ENCODE data around the gene CNOT8. TPM values are rescaled to one million over a fixed set of nuclear protein-coding genes. Genes with fewer than 3 reads are reported as not detected.

The CNOT8 gene
- total and polyA plus RNA-seq, 2 of the 4 experiments (the other 2 are of a cell fraction) = 41.4 to 49.1 TPM

GRCh38 chr5:154820383-154820782 lies 38.0 kb upstream of the CNOT8 start:
- intact Hi-C loops (cut with micrococcal nuclease) = no loop called here
- Histone ChIP-seq H2AK5ac (ENCODE audit: low read depth, low read length) (no peak overlapping the region), H3K27ac (ENCODE audit: insufficient read depth, low read length) (no peak overlapping the region), H3K4ac (ENCODE audit: low read depth, low read length) (no peak overlapping the region), H2BK15ac (ENCODE audit: low read depth, low read length) (no peak overlapping the region), H3K4me1 (ENCODE audit: control insufficient read depth, insufficient read depth, low read length) (no peaks in the 10 kb centered on the region), H3K56ac (ENCODE audit: extremely low read depth, insufficient read depth, low read length) (no peak overlapping the region), H3K14ac (replicated peaks; ENCODE audit: low read depth, low read length) (no peak overlapping the region), H3K79me1 (ENCODE audit: low read depth in 1 of 2, low read length in 2 of 2) (peaks cover 10 to 38% of the 10 kb centered on the region in 2 experiments; a peak in 3 of 4 replicates), H2BK5ac (ENCODE audit: low read depth, low read length, poor library complexity, severe bottlenecking) (no peak overlapping the region), H2AFZ (replicated peaks; ENCODE audit: low read length, poor library complexity) (no peak overlapping the region), H3K27me3 (ENCODE audit: control insufficient read depth, insufficient read depth, low read length) (no peaks in the 10 kb centered on the region), H4K20me1 (ENCODE audit: insufficient read depth, low read length) (no peaks in the 10 kb centered on the region), H3K9me1 (ENCODE audit: insufficient read depth, low read length) (peaks cover 15% of the 10 kb centered on the region; the same call in 1 of the 2 replicates), H3K18ac (ENCODE audit: low read depth, low read length) (no peak overlapping the region), H2AK9ac (replicated peaks; ENCODE audit: low read depth, low read length, poor library complexity) (no peak overlapping the region), H2BK20ac (ENCODE audit: low read depth, low read length) (no peak overlapping the region), H3K4me3 (ENCODE audit: insufficient read depth, low read depth, low read length) (no peak overlapping the region), H3K36me3 (ENCODE audit: control insufficient read depth, insufficient read depth, low read length) (peaks cover 63% of the 10 kb centered on the region), H4K5ac (ENCODE audit: low read depth, low read length) (no peak overlapping the region), H4K91ac (ENCODE audit: insufficient read depth, low read depth, low read length) (no peak overlapping the region), H3K4me2 (ENCODE audit: low read depth, low read length) (no peak overlapping the region), H4K8ac (ENCODE audit: low read depth in 2 of 2, low read length in 2 of 2) (no peak overlapping the region), H2BK120ac (ENCODE audit: low read depth, low read length) (no peak overlapping the region), H3K9me3 (ENCODE audit: control insufficient read depth, insufficient read depth, low read length) (no peaks in the 10 kb centered on the region), H3K23ac (ENCODE audit: low read depth, low read length) (no peak overlapping the region), H3K9ac (ENCODE audit: low read depth, low read length) (no peak overlapping the region)
- ChIA-PET CTCF (no interaction called here), POLR2A (ENCODE audit: unreplicated experiment) (no interaction called here)
- ATAC-seq (ENCODE audit: low read depth) = no peak
- dilution Hi-C loops (cut with HindIII; ENCODE audit: low sequenced_read_pairs, unreplicated experiment) = no loop called here
- 100% methylated on average over 2 of the region's 5 CpGs; no CpG with 5 or more reads in 1 of the 2 experiments for WGBS, 2 experiments (ENCODE audit: extremely low coverage in 2 of 2, insufficient read length in 1 of 2)
- in situ Hi-C loops (cut with MboI; ENCODE audit: low sequenced_read_pairs) = loop anchor here (25.0 kb wide), 1 partner anchor 358 kb away; no protein-coding TSS in a partner anchor
- BruUV-seq (replicated peaks) = no TSS peak
- no peak for DNase-seq
- no peak for TF ChIP-seq CTCF (conservative IDR thresholded peaks at IDR 0.05; ENCODE audit: low read depth, low read length)
- TF ChIP-seq MAFK (IDR thresholded peaks at IDR 0.05; ENCODE audit: low read depth, low read length) = no peak
- TF ChIP-seq FOS (IDR thresholded peaks at IDR 0.05; ENCODE audit: low read depth, low read length) = no peak
- TF ChIP-seq RCOR1 (IDR thresholded peaks at IDR 0.05; ENCODE audit: insufficient replicate concordance, low read length) = no peak
- TF ChIP-seq CEBPB (IDR thresholded peaks at IDR 0.05; ENCODE audit: low read depth, low read length) = no peak
- no peak for TF ChIP-seq NFE2L2 (IDR thresholded peaks at IDR 0.05; ENCODE audit: low read depth, low read length)
- TF ChIP-seq CHD1 (IDR thresholded peaks at IDR 0.05; ENCODE audit: low read depth, low read length) = no peak
- no peak for TF ChIP-seq MXI1 (IDR thresholded peaks at IDR 0.05; ENCODE audit: borderline replicate concordance, low read depth, low read length)
- TF ChIP-seq POLR2A (IDR thresholded peaks at IDR 0.05; ENCODE audit: low read depth, low read length) = no peak
- no peak for TF ChIP-seq MAZ (IDR thresholded peaks at IDR 0.05; ENCODE audit: borderline replicate concordance, low read depth, low read length)
- no peak for TF ChIP-seq USF2 (IDR thresholded peaks at IDR 0.05; ENCODE audit: low read depth, low read length)
- TF ChIP-seq RFX5 (IDR thresholded peaks at IDR 0.05; ENCODE audit: low read depth, low read length) = no peak
- TF ChIP-seq SMC3 (IDR thresholded peaks at IDR 0.05; ENCODE audit: low read depth, low read length) = no peak
- no peak for TF ChIP-seq ELK1 (IDR thresholded peaks at IDR 0.05; ENCODE audit: borderline replicate concordance, low read depth, low read length)
- no peak for TF ChIP-seq RAD21 (IDR thresholded peaks at IDR 0.05; ENCODE audit: low read length)
- no peak for TF ChIP-seq BHLHE40 (IDR thresholded peaks at IDR 0.05; ENCODE audit: low read depth, low read length)

Measured in IMR-90 (cell line).